Upper lobe of left lung (tissue), 6 donors: Measurements from ENCODE around the gene OR2T2. TPM values are rescaled to one million over a fixed set of nuclear protein-coding genes. Genes with fewer than 3 reads are reported as not detected.
"Not testable (repeated sequence)": the region's sequence is repeated elsewhere in the genome, so short reads cannot be mapped to it uniquely, and the experiment has no call there.

Experiments used
- ATAC-seq, 2 donors: fragments of 200-7000 bp; cut with Tn5 transposase; one replicate each; pipeline ENCODE4 v1.9.1; 2022; ENCODE audit warnings: mild to moderate bottlenecking in 2 of 2, moderate library complexity in 2 of 2; ENCODE audit not compliant: low FRiP score in 2 of 2
- DNase-seq, 2 donors: peaks; one replicate each; pipeline ENCODE4 v3.0.0-alpha.2; 2019 to 2020
- H3K27ac ChIP-seq, 4 donors: fragments of 200-600 bp; sonication (generic); one replicate each; pipeline ENCODE4 v1.5.1; 2016 to 2019
- H3K27me3 ChIP-seq, 4 donors: fragments of 200-600 bp; sonication (generic); one replicate each; pipeline ENCODE4 v1.5.1; 2017 to 2019
- H3K36me3 ChIP-seq, 4 donors: fragments of 200-600 bp; sonication (generic); one replicate each; pipeline ENCODE4 v1.5.1; 2016 to 2019
- H3K4me1 ChIP-seq, 4 donors: fragments of 200-600 bp; sonication (generic); one replicate each; pipeline ENCODE4 v1.5.1; 2018 to 2019
- H3K4me3 ChIP-seq, 4 donors: fragments of 200-600 bp; sonication (generic); one replicate each; pipeline ENCODE4 v1.5.1; 2017 to 2019; ENCODE audit warnings: mild to moderate bottlenecking in 2 of 4, moderate library complexity in 1 of 4
- H3K9me3 ChIP-seq, 4 donors: fragments of 200-600 bp; sonication (generic); one replicate each; pipeline ENCODE4 v1.5.1; 2018 to 2019
- WGBS, 2 donors: methylation state at CpG; one replicate each; pipeline ENCODE4 v1.1.5; 2017 to 2018; 5-methylcytosine and 5-hydroxymethylcytosine counted together
- total RNA-seq, 6 donors: library from RNA; depleted of rRNA in 4 of 6; stranded (reverse); fragments of >200 nt in 4 of 6; gene quantifications; one replicate each; pipeline versions ENCODE4 v1.1.0 to v1.2.1, GENCODE V29; 2016 to 2021
- donor health status: DM: no; HTN: no; CAD: no; lungs with moderate emphysema.
- donor health status: DM: no; HTN: yes; CAD: no; lungs with severe emphysema.

The OR2T2 gene
- total RNA-seq, 6 donors from 2014 or later = not detected

DNA sequence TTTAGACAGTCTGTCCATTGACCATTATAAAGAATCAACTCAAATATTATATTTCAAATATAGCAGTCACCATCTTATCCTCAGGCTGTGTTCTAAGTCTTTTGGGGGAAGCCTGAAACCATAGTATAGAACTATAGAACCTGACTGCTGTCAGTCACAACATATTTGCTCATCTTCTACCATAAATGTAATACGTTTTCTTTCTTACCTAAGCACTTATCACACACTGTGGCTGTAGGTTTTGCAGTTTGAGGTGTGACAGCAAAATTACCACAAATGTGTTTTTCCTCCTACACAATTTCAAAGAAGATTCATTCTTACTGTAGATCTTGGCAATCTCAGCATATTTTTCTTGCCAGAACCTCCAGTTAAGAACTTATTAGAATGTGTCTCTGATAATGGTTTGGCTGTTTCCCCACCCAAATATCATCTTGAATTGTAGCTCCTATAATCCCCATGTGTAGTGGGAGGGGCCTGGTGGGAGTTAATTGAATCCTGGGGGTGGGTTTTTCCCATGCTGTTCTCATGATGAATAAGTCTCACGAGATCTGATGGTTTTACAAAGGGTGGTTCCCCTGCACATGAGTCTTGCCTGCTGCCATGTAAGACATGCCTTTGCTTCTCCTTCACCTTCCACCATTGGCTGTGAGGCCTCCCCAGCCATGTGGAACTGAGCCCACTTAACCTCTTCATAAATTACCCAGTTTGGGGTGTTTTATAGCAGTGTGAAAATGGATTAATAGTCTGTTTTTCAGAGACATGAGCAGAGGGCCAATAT lies 2.7 kb upstream of the OR2T2 start:
- H3K27me3 ChIP-seq, H3K27ac ChIP-seq, ATAC-seq, DNase-seq, H3K4me3 ChIP-seq, H3K9me3 ChIP-seq, H3K36me3 ChIP-seq, H3K4me1 ChIP-seq: not testable (repeated sequence)
- WGBS, 2 donors = 48 to 75% methylated on average over 1 of the region's 2 CpGs

DNA sequence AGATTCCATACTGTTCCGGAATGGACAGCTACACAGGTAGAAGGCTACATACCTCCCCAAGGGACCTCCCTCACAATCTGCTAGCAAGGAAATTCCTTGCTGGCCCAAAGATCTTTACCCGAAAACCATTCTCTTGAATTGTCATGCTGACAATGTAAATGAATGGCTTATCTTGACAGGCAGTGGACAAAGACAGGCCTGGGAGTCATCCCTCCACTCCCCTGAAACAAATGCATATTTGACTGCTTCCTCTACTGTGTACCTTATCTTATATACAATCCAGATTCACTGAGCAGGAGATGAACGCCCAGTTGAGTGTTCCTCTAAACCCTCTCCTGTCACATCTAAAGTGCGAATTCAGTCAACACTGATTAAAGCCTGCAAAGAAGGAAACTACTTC lies 834 bp upstream of the OR2T2 start:
- not testable (repeated sequence) for H3K4me1 ChIP-seq, DNase-seq, ATAC-seq, H3K4me3 ChIP-seq, H3K27me3 ChIP-seq, H3K36me3 ChIP-seq, H3K27ac ChIP-seq, H3K9me3 ChIP-seq
- 73 to 78% methylated on average over 4 of the region's 4 CpGs for WGBS, 2 donors

DNA sequence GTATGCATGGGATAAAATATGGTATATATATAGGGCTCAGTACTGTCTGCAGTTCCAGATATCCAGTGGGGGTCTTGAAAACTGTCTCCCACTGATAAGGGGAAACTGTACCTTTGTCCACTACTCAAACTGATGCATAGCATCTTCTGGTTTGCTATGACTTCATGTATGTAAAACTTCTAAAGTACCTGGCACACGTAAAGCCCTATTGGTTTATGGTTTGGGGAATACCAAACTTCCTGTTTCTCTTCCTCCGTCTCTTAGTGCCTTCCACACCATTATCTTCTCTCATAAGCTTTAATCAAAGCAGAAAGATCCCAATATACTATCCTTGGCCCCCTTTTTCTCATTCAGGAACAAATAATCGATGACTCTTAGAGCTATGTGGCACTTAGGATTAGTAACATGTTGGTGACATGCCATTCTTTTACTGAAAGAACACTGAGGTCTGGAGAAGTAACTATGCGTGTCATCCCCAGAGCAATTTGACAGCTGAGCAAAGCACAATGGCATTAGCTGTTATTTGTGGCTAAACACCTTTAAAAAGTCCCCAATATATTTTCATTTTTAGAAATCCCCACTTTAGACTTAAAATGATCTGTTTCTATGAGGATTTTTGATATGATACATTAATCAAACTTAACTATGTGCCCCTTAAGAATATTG lies 3.1 kb downstream of the OR2T2 start:
- H3K9me3 ChIP-seq, H3K4me3 ChIP-seq, H3K27ac ChIP-seq, H3K27me3 ChIP-seq, ATAC-seq, H3K36me3 ChIP-seq, H3K4me1 ChIP-seq, DNase-seq: not testable (repeated sequence)
- no CpG with 5 or more reads among the region's 4 CpGs for WGBS, 2 donors

DNA sequence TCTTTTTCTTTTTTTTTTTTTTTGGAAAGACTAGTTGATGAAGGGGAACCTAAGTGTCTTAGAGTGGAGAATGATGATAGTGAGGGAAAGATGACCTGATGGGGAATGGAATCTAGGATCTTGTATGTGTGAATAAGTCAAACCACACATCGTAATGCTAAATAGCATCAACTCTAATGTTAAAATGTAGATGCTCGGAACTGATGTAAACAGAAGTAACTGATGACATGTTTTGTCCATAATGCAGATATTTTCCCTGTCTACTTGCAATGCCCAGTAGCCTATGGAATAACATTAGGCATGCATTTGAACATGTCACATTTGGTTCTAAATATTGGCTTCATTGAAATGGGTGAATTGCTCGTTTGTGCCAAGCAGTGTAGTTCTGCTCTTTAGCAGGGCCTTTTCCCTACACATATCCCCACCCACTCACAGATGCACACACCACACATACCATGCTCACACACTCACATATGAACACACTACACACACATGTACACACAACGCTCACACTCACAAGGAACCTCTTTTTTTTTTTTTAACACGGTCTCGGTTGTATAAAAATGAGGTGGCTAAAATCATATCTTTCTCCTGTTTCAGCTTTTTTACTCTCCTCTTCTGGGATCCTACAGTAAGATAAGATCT lies 4.5 kb downstream of the OR2T2 start:
- H3K4me1 ChIP-seq, DNase-seq, ATAC-seq, H3K9me3 ChIP-seq, H3K36me3 ChIP-seq, H3K4me3 ChIP-seq, H3K27ac ChIP-seq, H3K27me3 ChIP-seq: not testable (repeated sequence)
- 74 to 85% methylated on average over 5 of the region's 6 CpGs for WGBS, 2 donors

DNA sequence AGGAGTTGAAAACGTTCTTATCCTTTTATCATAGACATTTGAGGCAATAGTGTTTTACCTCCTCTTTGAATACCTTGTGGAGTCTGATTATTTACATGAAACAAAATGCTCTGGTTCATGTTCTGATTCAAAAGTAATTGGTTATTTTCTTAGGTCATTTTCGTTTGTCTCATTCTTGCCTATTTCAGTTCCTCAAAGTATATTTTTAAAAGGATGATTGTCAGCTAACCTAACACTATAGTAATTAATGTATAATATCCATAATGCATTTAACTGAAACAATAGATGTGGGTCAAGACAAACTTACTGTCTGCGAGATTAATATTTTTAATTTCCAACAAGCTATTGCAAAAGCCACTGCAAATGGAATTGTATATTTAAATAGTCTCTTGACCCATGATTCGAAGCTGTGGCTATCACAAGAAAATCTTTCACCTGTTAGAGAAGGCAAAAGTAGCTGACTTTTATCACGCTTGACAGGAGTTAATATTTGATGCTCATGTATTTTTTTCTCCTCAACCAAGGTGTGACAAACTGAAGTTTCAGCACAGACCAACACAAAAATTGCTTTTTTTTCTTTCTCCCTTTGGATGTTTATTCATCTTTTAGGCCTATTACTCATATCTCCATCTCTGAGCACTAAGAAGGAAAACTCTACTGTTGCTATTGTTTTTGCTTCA lies 5.2 kb downstream of the OR2T2 start:
- not testable (repeated sequence) for H3K36me3 ChIP-seq, ATAC-seq
- WGBS, 2 donors = 42 to 49% methylated on average over 2 of the region's 5 CpGs

DNA sequence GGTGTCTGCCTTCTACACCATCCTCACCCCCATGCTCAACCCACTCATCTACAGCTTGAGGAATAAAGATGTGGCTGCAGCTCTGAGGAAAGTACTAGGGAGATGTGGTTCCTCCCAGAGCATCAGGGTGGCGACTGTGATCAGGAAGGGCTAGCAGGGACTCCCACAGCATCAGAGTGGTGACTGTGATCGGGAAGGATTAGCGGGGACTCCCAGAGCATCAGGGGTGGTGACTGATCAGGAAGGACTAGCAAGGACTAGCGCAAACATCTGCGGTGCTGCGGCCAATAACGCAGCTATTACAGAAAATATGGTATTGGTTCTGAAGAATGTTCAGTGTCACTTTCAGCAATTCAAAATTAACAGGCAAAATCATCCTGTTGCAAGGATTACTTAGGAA lies 8.2 kb downstream of the OR2T2 start:
- H3K4me1 ChIP-seq, H3K27me3 ChIP-seq, H3K27ac ChIP-seq: not testable (repeated sequence)

More for the DNA sequence above, 5.2 kb downstream of the OR2T2 start:
- not testable (repeated sequence) for H3K27ac ChIP-seq, H3K27me3 ChIP-seq, DNase-seq, H3K4me3 ChIP-seq, H3K9me3 ChIP-seq, H3K4me1 ChIP-seq

DNA sequence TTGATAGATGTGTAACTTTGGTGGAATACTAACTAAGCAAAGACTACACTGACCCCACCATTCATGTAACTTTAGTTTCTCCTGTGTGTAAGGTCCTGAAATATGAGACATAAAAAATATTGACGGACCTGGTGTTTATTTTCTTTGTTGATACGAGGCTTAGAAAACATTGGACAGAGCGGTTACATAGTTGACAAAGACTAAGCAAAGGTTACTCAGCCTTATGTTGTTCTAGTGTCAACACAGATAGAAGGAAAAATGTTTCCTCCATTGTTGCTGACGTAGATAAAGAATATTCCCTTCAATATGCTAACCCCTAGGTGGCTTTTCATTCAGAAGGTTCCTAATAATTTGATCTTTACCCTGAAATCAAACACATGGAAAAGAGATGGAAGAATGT lies 9.6 kb downstream of the OR2T2 start:
- H3K27me3 ChIP-seq, ATAC-seq, H3K9me3 ChIP-seq, H3K4me3 ChIP-seq, H3K4me1 ChIP-seq, DNase-seq, H3K27ac ChIP-seq, H3K36me3 ChIP-seq: not testable (repeated sequence)
- 69 to 79% methylated on average over 2 to 3 of the region's 4 CpGs for WGBS, 2 donors

More for the DNA sequence above, 8.2 kb downstream of the OR2T2 start:
- 86 to 98% methylated on average over 5 to 7 of the region's 7 CpGs for WGBS, 2 donors
- not testable (repeated sequence) for ATAC-seq, H3K4me3 ChIP-seq, DNase-seq, H3K9me3 ChIP-seq, H3K36me3 ChIP-seq

DNA sequence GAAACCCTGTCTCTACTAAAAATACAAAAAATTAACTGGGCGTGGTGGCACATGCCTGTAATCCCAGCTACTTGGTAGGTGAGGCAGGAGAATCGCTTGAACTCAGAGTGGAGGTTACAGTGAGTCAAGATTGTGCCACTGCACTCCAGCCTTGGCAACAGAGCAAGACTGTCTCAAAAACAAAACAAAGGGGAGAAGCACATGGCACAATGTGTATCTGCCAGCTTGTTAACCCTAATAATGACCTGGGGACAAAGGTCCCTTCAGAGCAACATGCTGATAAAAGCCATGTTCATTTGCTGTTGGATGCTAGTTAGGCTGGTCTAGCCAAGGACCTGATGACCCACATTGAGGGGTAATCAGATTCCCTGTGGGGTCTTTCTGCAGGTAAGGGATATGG lies 11.2 kb downstream of the OR2T2 start:
- not testable (repeated sequence) for H3K4me3 ChIP-seq, H3K27me3 ChIP-seq, ATAC-seq, H3K27ac ChIP-seq, DNase-seq, H3K9me3 ChIP-seq, H3K4me1 ChIP-seq, H3K36me3 ChIP-seq
- no CpG with 5 or more reads among the region's 2 CpGs for WGBS, 2 donors

DNA sequence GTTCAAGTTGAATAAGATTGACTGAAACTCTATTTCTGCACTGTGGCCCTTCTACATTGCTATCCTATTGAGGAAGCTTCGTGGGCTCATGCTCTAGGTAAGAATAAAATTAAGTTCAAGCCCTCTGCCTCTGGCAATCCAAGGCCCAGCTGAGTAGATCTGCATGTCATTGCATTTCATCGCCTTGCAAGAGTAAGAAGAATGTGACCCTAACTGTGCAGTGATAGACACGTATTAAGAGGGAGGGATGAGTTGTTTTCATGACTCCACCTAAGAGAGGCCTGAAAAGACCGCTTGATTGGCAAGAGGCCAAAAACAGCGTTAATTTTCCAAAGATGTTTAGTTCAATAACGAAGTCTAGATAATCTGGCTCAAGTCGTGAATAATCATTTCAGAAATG lies 13.7 kb downstream of the OR2T2 start:
- not testable (repeated sequence) for H3K4me3 ChIP-seq, H3K4me1 ChIP-seq, DNase-seq, H3K36me3 ChIP-seq, H3K27ac ChIP-seq, H3K27me3 ChIP-seq, H3K9me3 ChIP-seq
- peak in 1 of 2 donors; percentile 19 for ATAC-seq
- 64 to 68% methylated on average over 7 of the region's 7 CpGs for WGBS, 2 donors
